ENCODE results near the gene PALD1. TPM values are rescaled to one million over a fixed set of nuclear protein-coding genes. Genes with fewer than 3 reads are reported as not detected.
A peak's percentile ranks its signal among the peaks of the same experiment; 100 is the strongest.

PALD1 gene
- polyA plus RNA-seq, 3 donors = 0.04 to 0.11 TPM; not detected in 1

- Mint-ChIP-seq H3K4me3 (no peak overlapping the region), H3K27me3 (ENCODE audit: low read depth in 3 of 3) (peaks cover 25 to 39% (median 30%) of the 10 kb centered on the region in 3 donors), H3K36me3 (peaks cover 8 to 11% of the 10 kb centered on the region in 2 donors), H3K4me1 (peaks cover 14% of the 10 kb centered on the region), H3K9me3 (peaks cover 0 to 10% (median 3%) of the 10 kb centered on the region in 7 donors), H3K27ac (no peak overlapping the region)
- Histone ChIP-seq H3K79me2 (ENCODE audit: insufficient read depth, low read length) (no peaks in the 10 kb centered on the region), H3K4me1 (ENCODE audit: control insufficient read depth in 1 of 2, insufficient read depth in 2 of 2, low read length in 2 of 2) (peaks cover 0 to 2% of the 10 kb centered on the region in 2 donors), H3K27ac (ENCODE audit: low read depth in 1 of 2, low read length in 2 of 2) (no peak overlapping the region), H3K4me2 (replicated peaks; ENCODE audit: extremely low read depth, low read length, poor library complexity, severe bottlenecking) (no peak overlapping the region), H3K9me3 (replicated peaks in 1 of 2; ENCODE audit: control insufficient read depth in 1 of 2, insufficient read depth in 1 of 2, low read length in 2 of 2) (peaks cover 0 to 7% of the 10 kb centered on the region in 2 donors), H3K4me3 (replicated peaks in 1 of 3; ENCODE audit: low read depth in 2 of 3, low read length in 3 of 3) (no peak overlapping the region), H3K9ac (ENCODE audit: insufficient read depth, low read length, poor library complexity, severe bottlenecking) (no peak overlapping the region), H3K27me3 (ENCODE audit: control insufficient read depth in 2 of 2, insufficient read depth in 2 of 2, low read length in 2 of 2) (peaks cover 10 to 24% of the 10 kb centered on the region in 2 donors), H4K20me1 (ENCODE audit: insufficient read depth, low read length) (peaks cover 16% of the 10 kb centered on the region), H3K36me3 (replicated peaks in 1 of 2; ENCODE audit: control insufficient read depth in 1 of 2, insufficient read depth in 2 of 2, low read length in 2 of 2) (peaks cover 0 to 13% of the 10 kb centered on the region in 2 donors), H2AFZ (ENCODE audit: insufficient read depth, low read depth, low read length, poor library complexity, severe bottlenecking) (no peak overlapping the region)
- no peak for TF ChIP-seq CTCF (IDR thresholded peaks at IDR 0.05)
- DNase-seq = no peak
- intact Hi-C loops (cut with micrococcal nuclease) = no loop called here
- WGBS (ENCODE audit: insufficient coverage) = 97% methylated on average over 17 of the region's 19 CpGs
Measured at GRCh38 chr10:70435241-70436085, 43.1 kb upstream of the PALD1 start.

- H3K9me3 ChIP-seq (replicated peaks in 1 of 2; ENCODE audit: control insufficient read depth in 1 of 2, insufficient read depth in 1 of 2, low read length in 2 of 2) = peaks cover 0 to 18% of the 10 kb centered on the region in 2 donors
- Mint-ChIP-seq H3K9me3 (peaks cover 0 to 16% (median 4%) of the 10 kb centered on the region in 7 donors), H3K36me3 (peaks cover 8 to 9% of the 10 kb centered on the region in 2 donors)
Measured at GRCh38 chr10:70437721-70438120, 40.8 kb upstream of the PALD1 start.

More at GRCh38 chr10:70437721-70438120, 40.8 kb upstream of the PALD1 start:
- no peak overlapping the region for H3K9ac ChIP-seq (ENCODE audit: insufficient read depth, low read length, poor library complexity, severe bottlenecking)
- intact Hi-C loops (cut with micrococcal nuclease) = no loop called here
- no peak for DNase-seq
- H3K4me3 ChIP-seq (replicated peaks in 1 of 3; ENCODE audit: low read depth in 2 of 3, low read length in 3 of 3) = no peak overlapping the region
- Mint-ChIP-seq H3K27me3 (ENCODE audit: low read depth in 3 of 3) (peaks cover 46 to 62% (median 51%) of the 10 kb centered on the region in 3 donors), H3K4me1 (peaks cover 12% of the 10 kb centered on the region), H3K27ac (no peak overlapping the region), H3K4me3 (peak overlapping the region in 1 of 2 donors; percentile 21)
- no peak for TF ChIP-seq CTCF (IDR thresholded peaks at IDR 0.05)
- no peak overlapping the region for H2AFZ ChIP-seq (ENCODE audit: insufficient read depth, low read depth, low read length, poor library complexity, severe bottlenecking)
- peaks cover 0 to 6% of the 10 kb centered on the region in 2 donors for H3K36me3 ChIP-seq (replicated peaks in 1 of 2; ENCODE audit: control insufficient read depth in 1 of 2, insufficient read depth in 2 of 2, low read length in 2 of 2)
- no peak overlapping the region for H3K4me2 ChIP-seq (replicated peaks; ENCODE audit: extremely low read depth, low read length, poor library complexity, severe bottlenecking)
- no CpG with 5 or more reads among the region's 5 CpGs for WGBS (ENCODE audit: insufficient coverage)
- no peaks in the 10 kb centered on the region for H3K79me2 ChIP-seq (ENCODE audit: insufficient read depth, low read length)
- H3K27ac ChIP-seq (ENCODE audit: low read depth in 1 of 2, low read length in 2 of 2) = no peak overlapping the region
- H3K4me1 ChIP-seq (ENCODE audit: control insufficient read depth in 1 of 2, insufficient read depth in 2 of 2, low read length in 2 of 2) = peaks cover 7 to 14% of the 10 kb centered on the region in 2 donors
- no peaks in the 10 kb centered on the region for H4K20me1 ChIP-seq (ENCODE audit: insufficient read depth, low read length)
- H3K27me3 ChIP-seq (ENCODE audit: control insufficient read depth in 2 of 2, insufficient read depth in 2 of 2, low read length in 2 of 2) = peaks cover 31 to 46% of the 10 kb centered on the region in 2 donors
